PC-3 (cell line): ENCODE results near the gene ACTN1. TPM values are rescaled to one million over a fixed set of nuclear protein-coding genes. Genes with fewer than 3 reads are reported as not detected.
"Not testable (repeated sequence)": the region's sequence is repeated elsewhere in the genome, so short reads cannot be mapped to it uniquely, and the experiment has no call there.

ENCODE experiments used
- ATAC-seq: fragments of 200-7000 bp; cut with Tn5 transposase; 2 replicates; pipeline ENCODE4 v1.9.1; 2020; ENCODE audit warnings: mild to moderate bottlenecking, moderate library complexity
- BruUV-seq: library from RNA; stranded (reverse); fragments of 400-500 nt; replicated peaks from 2 replicates; lab custom pipeline; 2021; lab: Mats Ljungman, UMichigan
- CTCF ChIA-PET: fragments of 300-600 bp; sonication (Branson Sonifier 250); formaldehyde crosslinking; loops from one replicate; lab custom pipeline; 2022; ENCODE audit warnings: antibody characterized with exemption; lab: Charles Lee
- POLR2A ChIA-PET: fragments of 300-600 bp; sonication (Branson Sonifier 250); formaldehyde crosslinking; loops from one replicate; lab custom pipeline; 2022; ENCODE audit warnings: antibody characterized with exemption; ENCODE audit not compliant: unreplicated experiment; lab: Charles Lee
- DNase-seq: peaks from one replicate; pipeline ENCODE4 v3.0.0-alpha.2; 2015
- H2AFZ ChIP-seq: fragments of 300-600 bp; sonication (generic); 2 replicates; pipeline ENCODE4 v1.6.0; 2016; ENCODE audit warnings: antibody characterized with exemption, low read length
- H3F3A ChIP-seq: fragments of 300-600 bp; sonication (generic); one replicate; pipeline ENCODE4 v1.6.0; 2017; ENCODE audit warnings: antibody characterized with exemption, low read length, control low read depth, mild to moderate bottlenecking; ENCODE audit not compliant: unreplicated experiment
- H3K27ac ChIP-seq: fragments of 300-600 bp; sonication (generic); 2 replicates; pipeline ENCODE4 v1.5.1; 2016; ENCODE audit warnings: mild to moderate bottlenecking, low read length
- H3K27me3 ChIP-seq: fragments of 300-600 bp; sonication (generic); 2 replicates; pipeline ENCODE4 v1.6.1; 2016; ENCODE audit warnings: low read length, mixed read lengths
- H3K36me3 ChIP-seq: fragments of 300-600 bp; sonication (generic); 2 replicates; pipeline ENCODE4 v1.6.1; 2016; ENCODE audit warnings: low read depth, mixed run types, low read length, mixed read lengths
- H3K4me1 ChIP-seq: fragments of 300-600 bp; sonication (generic); 2 replicates; pipeline ENCODE4 v1.5.1; 2016; ENCODE audit warnings: low read length; ENCODE audit not compliant: insufficient read depth
- H3K4me2 ChIP-seq: fragments of 300-600 bp; sonication (generic); 2 replicates; pipeline ENCODE4 v1.6.0; 2016; ENCODE audit warnings: low read length
- H3K4me3 ChIP-seq: fragments of 300-600 bp; sonication (generic); 2 replicates; pipeline ENCODE4 v1.5.1; 2016; ENCODE audit warnings: mild to moderate bottlenecking, low read length, mixed read lengths
- H3K79me2 ChIP-seq: fragments of 300-600 bp; sonication (generic); 2 replicates; pipeline ENCODE4 v1.6.1; 2017; ENCODE audit warnings: low read length, mixed read lengths
- H3K9ac ChIP-seq: fragments of 300-600 bp; sonication (generic); 2 replicates; pipeline ENCODE4 v1.6.0; 2016; ENCODE audit warnings: mild to moderate bottlenecking, low read length
- H3K9me2 ChIP-seq: fragments of 300-600 bp; sonication (generic); replicated peaks from 2 replicates; pipeline ENCODE4 v1.6.1; 2016; ENCODE audit warnings: mixed run types, low read length, mixed read lengths
- H3K9me3 ChIP-seq: fragments of 300-600 bp; sonication (generic); 2 replicates; pipeline ENCODE4 v1.6.1; 2016; ENCODE audit warnings: low read length, mixed read lengths
- H4K20me1 ChIP-seq: fragments of 300-600 bp; sonication (generic); 2 replicates; pipeline ENCODE4 v1.6.1; 2016; ENCODE audit warnings: low read length, mixed read lengths
- EZH2 ChIP-seq: fragments of 300-600 bp; sonication (generic); IDR thresholded peaks from one replicate; pipeline ENCODE4 v1.6.1; 2017; ENCODE audit warnings: antibody characterized with exemption, mild to moderate bottlenecking, low read length; ENCODE audit not compliant: unreplicated experiment
- EZH2phosphoT487 ChIP-seq: fragments of 300-600 bp; sonication (generic); IDR thresholded peaks from 2 replicates; pipeline ENCODE4 v1.6.1; 2018; ENCODE audit warnings: mild to moderate bottlenecking, antibody characterized with exemption, low read length, borderline replicate concordance
- intact Hi-C: fragments of 100-400 bp; cut with micrococcal nuclease; formaldehyde crosslinking; loops from 2 replicates; pipeline ENCODE4 v1.9.0; 2023
- total RNA-seq: library from RNA; depleted of rRNA; stranded (reverse); fragments of >200 nt; gene quantifications from 2 replicates; pipeline ENCODE4 v1.2.3, GENCODE V29; 2014
- TF ChIP-seq, protein P1 (sequence below): fragments of 300-600 bp; sonication (generic); conservative IDR thresholded peaks from 2 replicates; pipeline ENCODE4 v1.5.1; 2017; ENCODE audit warnings: antibody characterized with exemption, low read depth, mild to moderate bottlenecking, low read length

Gene ACTN1
- total RNA-seq, 1 experiment from 2014 or later: 303 TPM

DNA sequence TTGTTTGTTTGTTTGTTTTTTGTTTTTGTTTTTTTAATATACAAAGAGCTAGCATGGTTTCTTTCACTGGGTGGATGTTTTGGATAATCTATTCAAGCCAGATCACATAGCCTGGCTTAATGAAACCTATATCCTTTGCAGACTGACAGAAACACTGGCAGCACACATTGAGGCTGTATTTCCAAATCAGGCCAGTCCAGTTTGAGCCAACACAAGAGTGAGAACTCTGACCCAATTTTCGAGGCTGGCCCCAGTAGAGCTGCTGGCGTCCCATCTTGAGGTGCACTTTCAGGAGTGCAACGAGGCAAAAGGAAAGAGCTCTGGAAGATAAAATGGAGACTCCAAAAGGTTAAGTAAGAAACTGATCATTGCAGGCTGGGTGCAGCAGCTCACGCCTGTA lies 43.9 kb upstream of the ACTN1 start:
- CTCF ChIA-PET: no interaction called here
- no peak for ATAC-seq
- BruUV-seq: no TSS peak

DNA sequence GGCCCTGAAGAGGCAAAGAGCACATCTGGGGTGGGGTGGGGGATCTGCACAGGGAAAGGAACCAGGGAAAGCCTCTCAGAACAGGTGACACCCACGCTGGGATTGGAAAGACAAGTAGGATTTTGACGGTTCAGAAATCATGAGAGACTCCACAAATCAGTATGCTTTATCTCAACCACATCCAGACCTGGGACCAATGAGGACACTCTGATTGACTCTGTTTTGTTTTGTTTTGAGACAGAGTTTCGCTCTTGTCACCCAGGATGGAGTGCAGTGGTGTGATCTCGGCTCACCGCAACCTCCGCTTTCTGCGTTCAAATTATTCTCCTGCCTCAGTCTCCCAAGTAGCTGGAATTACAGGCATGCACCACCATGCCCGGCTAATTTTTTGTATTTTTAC lies 43.0 kb upstream of the ACTN1 start:
- CTCF ChIA-PET, H3F3A ChIP-seq, H3K79me2 ChIP-seq, H3K9me2 ChIP-seq, H3K4me2 ChIP-seq, DNase-seq, H3K27me3 ChIP-seq, H3K27ac ChIP-seq, H4K20me1 ChIP-seq, H3K36me3 ChIP-seq, H3K9ac ChIP-seq, H3K9me3 ChIP-seq, H3K4me1 ChIP-seq, BruUV-seq, POLR2A ChIA-PET, H2AFZ ChIP-seq, ATAC-seq, H3K4me3 ChIP-seq, intact Hi-C loops: not testable (repeated sequence)

More for the DNA sequence above, 43.9 kb upstream of the ACTN1 start:
- Histone ChIP-seq H3K4me1 (no peaks in the 10 kb centered on the region), H3K9ac (no peak overlapping the region), H3K4me3 (no peak overlapping the region), H4K20me1 (no peaks in the 10 kb centered on the region), H3K9me3 (no peaks in the 10 kb centered on the region), H3K27ac (no peak overlapping the region), H3K79me2 (no peaks in the 10 kb centered on the region), H3K27me3 (no peaks in the 10 kb centered on the region), H3K4me2 (no peak overlapping the region), H2AFZ (no peak overlapping the region), H3K36me3 (no peaks in the 10 kb centered on the region), H3K9me2 (no peaks in the 10 kb centered on the region), H3F3A (no peaks in the 10 kb centered on the region)
- TF ChIP-seq, protein P1, sequence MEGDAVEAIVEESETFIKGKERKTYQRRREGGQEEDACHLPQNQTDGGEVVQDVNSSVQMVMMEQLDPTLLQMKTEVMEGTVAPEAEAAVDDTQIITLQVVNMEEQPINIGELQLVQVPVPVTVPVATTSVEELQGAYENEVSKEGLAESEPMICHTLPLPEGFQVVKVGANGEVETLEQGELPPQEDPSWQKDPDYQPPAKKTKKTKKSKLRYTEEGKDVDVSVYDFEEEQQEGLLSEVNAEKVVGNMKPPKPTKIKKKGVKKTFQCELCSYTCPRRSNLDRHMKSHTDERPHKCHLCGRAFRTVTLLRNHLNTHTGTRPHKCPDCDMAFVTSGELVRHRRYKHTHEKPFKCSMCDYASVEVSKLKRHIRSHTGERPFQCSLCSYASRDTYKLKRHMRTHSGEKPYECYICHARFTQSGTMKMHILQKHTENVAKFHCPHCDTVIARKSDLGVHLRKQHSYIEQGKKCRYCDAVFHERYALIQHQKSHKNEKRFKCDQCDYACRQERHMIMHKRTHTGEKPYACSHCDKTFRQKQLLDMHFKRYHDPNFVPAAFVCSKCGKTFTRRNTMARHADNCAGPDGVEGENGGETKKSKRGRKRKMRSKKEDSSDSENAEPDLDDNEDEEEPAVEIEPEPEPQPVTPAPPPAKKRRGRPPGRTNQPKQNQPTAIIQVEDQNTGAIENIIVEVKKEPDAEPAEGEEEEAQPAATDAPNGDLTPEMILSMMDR: no peak
- TF ChIP-seq EZH2phosphoT487: no peak
- no peak for TF ChIP-seq EZH2
- DNase-seq: no peak
- intact Hi-C loops: no loop called here
- POLR2A ChIA-PET: interaction anchor here (0.7 kb wide), 1 partner anchor 85 kb away, joined by 3 read pairs; no protein-coding TSS in a partner anchor

DNA sequence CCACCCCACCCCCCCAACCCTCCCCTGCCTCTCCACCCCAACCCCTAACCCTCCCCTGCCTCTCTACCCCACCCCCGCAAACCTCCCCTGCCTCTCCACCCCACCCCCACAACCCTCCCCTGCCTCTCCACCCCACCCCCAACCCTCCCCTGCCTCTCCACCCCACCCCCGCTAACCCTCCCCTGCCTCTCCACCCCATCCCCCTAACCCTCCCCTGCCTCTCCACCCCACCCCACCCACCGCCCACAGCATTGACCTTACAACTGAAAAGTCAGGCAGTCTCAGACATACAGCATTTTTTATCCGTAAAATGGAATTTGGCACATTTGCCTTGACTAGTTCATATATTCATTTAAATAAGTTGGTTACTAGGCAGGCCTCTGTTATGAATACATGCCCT lies 38.6 kb upstream of the ACTN1 start:
- peaks cover 18% of the 10 kb centered on the region for H3K4me1 ChIP-seq
- CTCF ChIA-PET: no interaction called here
- ATAC-seq: no peak

More for the DNA sequence above, 38.6 kb upstream of the ACTN1 start:
- H2AFZ ChIP-seq: no peak overlapping the region
- no peaks in the 10 kb centered on the region for H3K27me3 ChIP-seq
- no peaks in the 10 kb centered on the region for H4K20me1 ChIP-seq
- no peak overlapping the region for H3K27ac ChIP-seq
- no peaks in the 10 kb centered on the region for H3K79me2 ChIP-seq
- BruUV-seq: no TSS peak
- H3F3A ChIP-seq: no peaks in the 10 kb centered on the region
- intact Hi-C loops: no loop called here
- no peak overlapping the region for H3K4me2 ChIP-seq
- no peak overlapping the region for H3K9ac ChIP-seq
- TF ChIP-seq EZH2 (no peak), EZH2phosphoT487 (no peak)
- TF ChIP-seq, protein P1: no peak
- no peak overlapping the region for H3K4me3 ChIP-seq
- H3K9me3 ChIP-seq: no peaks in the 10 kb centered on the region
- no peaks in the 10 kb centered on the region for H3K36me3 ChIP-seq
- no peaks in the 10 kb centered on the region for H3K9me2 ChIP-seq
- no peak for DNase-seq
- POLR2A ChIA-PET: interaction anchor here (0.7 kb wide), 1 partner anchor 88 kb away, joined by 4 read pairs; no protein-coding TSS in a partner anchor
